Neuronal stem cell (in vitro differentiated cells): ENCODE measurements around the gene NPAS2.

Source experiments
- DNase-seq: peaks from one replicate; pipeline ENCODE4 v3.0.0-alpha.2; 2013; ENCODE audit warnings: low spot score
- H2AFZ ChIP-seq: one replicate; pipeline ENCODE4 v1.6.1; 2013; ENCODE audit warnings: mild to moderate bottlenecking, low read length, inconsistent platforms
- H2AK5ac ChIP-seq: 2 replicates; pipeline ENCODE4 v1.6.1; 2013; ENCODE audit warnings: low read depth, mild to moderate bottlenecking, inconsistent platforms, low read length, moderate library complexity, mixed read lengths
- H2BK120ac ChIP-seq: 2 replicates; pipeline ENCODE4 v1.6.1; 2013; ENCODE audit warnings: low read depth, mild to moderate bottlenecking, inconsistent platforms, low read length, moderate library complexity, mixed read lengths
- H2BK12ac ChIP-seq: one replicate; pipeline ENCODE4 v1.6.1; 2013; ENCODE audit warnings: low read length, inconsistent platforms
- H2BK15ac ChIP-seq: 2 replicates; pipeline ENCODE4 v1.6.1; 2013; ENCODE audit warnings: mild to moderate bottlenecking, low read length, inconsistent platforms, mixed read lengths
- H2BK5ac ChIP-seq: one replicate; pipeline ENCODE4 v1.6.1; 2013; ENCODE audit warnings: inconsistent platforms, mild to moderate bottlenecking, low read length, moderate library complexity
- H3K14ac ChIP-seq: one replicate; pipeline ENCODE4 v1.6.1; 2013; ENCODE audit warnings: low read length, inconsistent platforms
- H3K18ac ChIP-seq: 2 replicates; pipeline ENCODE4 v1.6.1; 2013; ENCODE audit warnings: low read length, inconsistent platforms
- H3K23ac ChIP-seq: 2 replicates; pipeline ENCODE4 v1.6.1; 2013; ENCODE audit warnings: low read depth, mild to moderate bottlenecking, mixed read lengths, low read length, inconsistent platforms; ENCODE audit not compliant: poor library complexity
- H3K27ac ChIP-seq: replicated peaks from 3 replicates; pipeline ENCODE4 v1.5.1; 2013; ENCODE audit warnings: low read length, inconsistent platforms
- H3K27me3 ChIP-seq, 3 experiments: 2 replicates each; pipeline ENCODE4 v1.6.1; 2013; ENCODE audit warnings: low read length in 3 of 3, mild to moderate bottlenecking in 2 of 3, inconsistent platforms in 1 of 3, low read depth in 1 of 3, mixed read lengths in 1 of 3, moderate library complexity in 1 of 3; ENCODE audit not compliant: control insufficient read depth in 3 of 3, insufficient read depth in 3 of 3
- H3K36me3 ChIP-seq, 2 donors: replicated peaks in 1 of 2; 2 replicates each; pipeline ENCODE4 v1.6.1; 2013; ENCODE audit warnings: low read length in 2 of 2; ENCODE audit not compliant: control insufficient read depth in 2 of 2, insufficient read depth in 2 of 2
- H3K4ac ChIP-seq: 2 replicates; pipeline ENCODE4 v1.6.1; 2013; ENCODE audit warnings: inconsistent platforms, mild to moderate bottlenecking, low read length, moderate library complexity
- H3K4me1 ChIP-seq, 2 donors: 1 replicate in 1 of 2; 2 replicates in 1 of 2; pipeline ENCODE4 v1.6.1; 2013; ENCODE audit warnings: low read length in 2 of 2, low read depth in 1 of 2; ENCODE audit not compliant: control insufficient read depth in 2 of 2, insufficient read depth in 1 of 2
- H3K4me2 ChIP-seq: one replicate; pipeline ENCODE4 v1.6.1; 2013; ENCODE audit warnings: mild to moderate bottlenecking, low read length, inconsistent platforms; ENCODE audit not compliant: insufficient read depth, poor library complexity, severe bottlenecking
- H3K4me3 ChIP-seq, 2 donors: 2 replicates each; pipeline ENCODE4 v1.5.1; 2013; ENCODE audit warnings: low read length in 2 of 2, mild to moderate bottlenecking in 2 of 2, inconsistent platforms in 1 of 2, moderate library complexity in 1 of 2
- H3K79me1 ChIP-seq: one replicate; pipeline ENCODE4 v1.6.1; 2013; ENCODE audit warnings: low read depth, mild to moderate bottlenecking, inconsistent platforms, low read length, moderate library complexity
- H3K9ac ChIP-seq: one replicate; pipeline ENCODE4 v1.6.1; 2013; ENCODE audit warnings: mild to moderate bottlenecking, low read depth, low read length, inconsistent platforms; ENCODE audit not compliant: poor library complexity
- H3K9me3 ChIP-seq, 2 donors: replicated peaks in 1 of 2; 2 replicates each; pipeline versions ENCODE3 to v1.6.1; 2013; ENCODE audit warnings: low read length in 2 of 2, mild to moderate bottlenecking in 2 of 2, inconsistent platforms in 1 of 2, low read depth in 1 of 2, mixed read lengths in 1 of 2, moderate library complexity in 1 of 2; ENCODE audit not compliant: control insufficient read depth in 2 of 2, insufficient read depth in 1 of 2
- H4K8ac ChIP-seq: one replicate; pipeline ENCODE4 v1.6.1; 2013; ENCODE audit warnings: low read depth, mild to moderate bottlenecking, inconsistent platforms, low read length, moderate library complexity
- H4K91ac ChIP-seq: one replicate; pipeline ENCODE4 v1.6.1; 2013; ENCODE audit warnings: low read length, low read depth, mild to moderate bottlenecking, inconsistent platforms; ENCODE audit not compliant: poor library complexity
- whole genome bisulfite sequencing, 2 donors: extraction: QIAGEN DNeasy Blood & Tissue Kit; methylation state at CpG; one replicate each; pipeline ENCODE4 v1.1.7; 2013; ENCODE audit warnings: missing lambda C conversion rate in 2 of 2, mixed read lengths in 1 of 2; ENCODE audit not compliant: insufficient read length in 2 of 2, insufficient replicate concordance in 1 of 2; ENCODE audit errors: extremely low coverage in 2 of 2; 5-methylcytosine and 5-hydroxymethylcytosine counted together

NPAS2 gene

DNA sequence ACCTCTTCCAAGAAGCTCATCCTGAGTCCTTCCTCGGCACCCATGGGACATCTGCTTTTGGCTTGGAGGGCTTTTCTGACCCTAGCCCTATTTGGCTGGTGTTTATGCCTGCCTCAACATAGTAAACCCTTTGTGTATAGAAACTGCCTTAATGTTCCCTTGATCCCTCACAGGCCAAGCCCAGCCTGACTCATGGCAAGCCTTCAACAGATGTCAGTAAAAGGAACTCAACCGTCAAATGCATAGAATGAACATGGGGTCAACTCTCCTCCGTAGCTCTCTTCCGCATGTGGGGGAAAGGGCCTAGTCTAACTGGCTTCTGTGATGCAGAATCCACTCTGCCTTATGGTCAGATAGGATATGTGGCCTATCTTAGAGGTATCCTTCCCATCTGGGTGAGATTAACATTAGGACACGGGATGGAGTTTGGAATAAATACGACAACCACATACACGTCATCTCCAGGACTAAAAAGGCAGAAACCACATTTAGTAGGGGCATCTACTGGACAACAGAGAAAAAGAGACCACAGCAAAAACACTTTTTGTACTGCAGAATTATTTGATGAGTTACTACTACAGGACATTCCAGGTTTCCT lies 2.5 kb upstream of the NPAS2 start:
- Histone ChIP-seq H2BK5ac (no peak overlapping the region), H3K9me3 (no peaks in the 10 kb centered on the region), H3K4me1 (peaks cover 0 to 5% of the 10 kb centered on the region in 2 donors), H3K27me3 (peaks cover 14 to 81% (median 35%) of the 10 kb centered on the region in 3 experiments), H4K91ac (no peak overlapping the region), H3K4me3 (no peak overlapping the region), H3K14ac (no peak overlapping the region), H3K23ac (no peak overlapping the region), H2AK5ac (no peak overlapping the region), H3K36me3 (no peaks in the 10 kb centered on the region), H3K18ac (no peak overlapping the region), H3K4ac (no peak overlapping the region), H2BK120ac (no peak overlapping the region), H2AFZ (no peak overlapping the region), H3K9ac (no peak overlapping the region), H2BK15ac (no peak overlapping the region), H3K4me2 (no peak overlapping the region), H2BK12ac (no peak overlapping the region), H4K8ac (no peak overlapping the region), H3K27ac (no peak overlapping the region), H3K79me1 (no peaks in the 10 kb centered on the region)
- no CpG with 5 or more reads among the region's 7 CpGs for WGBS, 2 donors
- no peak for DNase-seq

DNA sequence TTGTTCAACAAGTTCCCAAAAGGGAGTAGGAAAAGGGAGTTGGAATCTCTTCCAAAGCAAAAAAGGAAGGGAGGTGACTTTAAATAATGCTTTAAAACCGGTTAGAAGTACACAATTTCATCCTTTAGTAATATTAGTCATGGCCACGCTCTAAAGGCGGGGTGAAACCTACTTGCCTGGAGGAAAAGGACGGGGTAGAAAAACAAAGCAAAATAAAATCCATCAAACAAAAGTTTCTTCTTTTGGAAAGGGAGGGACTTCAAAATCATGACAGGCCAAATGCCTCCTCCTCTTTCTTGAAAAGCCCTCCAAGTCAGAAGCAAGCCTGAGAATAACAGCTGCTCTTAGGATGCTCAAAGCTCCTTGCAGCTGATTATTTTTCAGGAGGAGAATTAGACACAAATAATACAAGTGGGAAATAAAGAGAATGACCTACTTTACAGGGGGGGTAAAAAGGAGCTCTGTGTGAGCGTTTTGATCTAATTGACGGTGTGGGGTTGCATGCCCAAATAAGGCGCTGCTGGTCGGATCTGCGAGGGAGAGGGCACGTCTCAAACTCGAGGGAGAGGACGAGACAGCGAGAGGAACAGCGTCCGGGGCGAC lies 1.8 kb upstream of the NPAS2 start:
- Histone ChIP-seq H3K27me3 (peaks cover 14 to 88% (median 38%) of the 10 kb centered on the region in 3 experiments), H3K9ac (no peak overlapping the region), H2AK5ac (no peak overlapping the region), H2BK5ac (no peak overlapping the region), H3K4me2 (peak overlapping the region; percentile 85), H2BK12ac (no peak overlapping the region), H3K36me3 (no peaks in the 10 kb centered on the region), H3K18ac (peak overlapping the region; percentile 87), H3K9me3 (no peaks in the 10 kb centered on the region), H2AFZ (peak overlapping the region; percentile 90), H3K79me1 (no peaks in the 10 kb centered on the region), H3K4ac (no peak overlapping the region), H3K4me3 (peak overlapping the region in 1 of 2 donors; percentile 82), H4K91ac (no peak overlapping the region), H3K4me1 (peaks cover 0 to 5% of the 10 kb centered on the region in 2 donors), H3K27ac (no peak overlapping the region), H3K14ac (no peak overlapping the region), H3K23ac (no peak overlapping the region), H4K8ac (no peak overlapping the region), H2BK120ac (no peak overlapping the region), H2BK15ac (no peak overlapping the region)
- WGBS, 2 donors = no CpG with 5 or more reads among the region's 16 CpGs
- no peak for DNase-seq

DNA sequence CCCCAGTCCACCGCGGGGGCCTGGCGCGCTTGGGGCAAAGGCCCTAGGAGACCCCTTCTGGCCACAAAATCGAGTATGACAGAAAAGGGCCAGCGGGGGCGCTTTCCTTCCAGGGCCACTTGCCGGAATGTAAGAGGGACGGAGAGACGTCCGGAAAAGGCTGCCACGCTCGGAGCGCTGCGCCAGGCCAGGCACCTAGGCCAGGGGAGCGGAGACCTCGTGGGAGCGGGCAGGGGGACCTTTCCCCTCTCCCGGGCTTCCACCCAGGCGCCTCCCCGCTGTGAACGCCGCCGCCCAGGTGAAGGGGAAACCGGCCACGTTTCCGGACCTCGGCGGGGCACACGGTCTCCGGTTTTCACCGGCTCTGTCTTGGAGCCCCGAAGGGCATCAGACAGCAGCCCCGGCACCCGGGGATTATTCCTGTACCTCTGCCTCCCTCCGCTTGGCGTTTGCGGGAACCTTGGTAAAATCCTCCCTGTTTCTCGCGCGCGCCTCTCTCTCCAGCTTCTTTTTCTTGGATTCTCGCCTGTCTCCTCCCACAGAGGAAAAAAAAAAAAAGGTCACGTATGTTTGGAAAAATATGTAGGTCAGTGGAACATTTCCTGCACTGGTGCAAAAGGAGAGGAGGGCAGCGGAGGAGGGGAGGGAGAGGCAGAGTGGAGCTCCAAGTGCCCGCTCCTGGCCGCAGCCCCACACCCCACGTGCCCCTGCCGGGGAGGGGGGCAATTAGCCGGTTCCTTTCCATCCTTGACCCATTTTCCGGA lies 1.2 kb upstream of the NPAS2 start:
- peak overlapping the region; percentile 85 for H3K4me2 ChIP-seq
- no peaks in the 10 kb centered on the region for H3K79me1 ChIP-seq
- no peak overlapping the region for H3K27ac ChIP-seq
- H3K4ac ChIP-seq = no peak overlapping the region
- no peak overlapping the region for H3K14ac ChIP-seq
- no CpG with 5 or more reads among the region's 51 CpGs for WGBS, 2 donors
- H2BK15ac ChIP-seq = no peak overlapping the region
- no peak overlapping the region for H3K9ac ChIP-seq
- peaks cover 0 to 5% of the 10 kb centered on the region in 2 donors for H3K4me1 ChIP-seq
- H4K91ac ChIP-seq = no peak overlapping the region
- no peak for DNase-seq
- H3K18ac ChIP-seq = peak overlapping the region; percentile 87
- H3K4me3 ChIP-seq = peak overlapping the region in 1 of 2 donors; percentile 82
- no peak overlapping the region for H2BK5ac ChIP-seq
- peak overlapping the region; percentile 90 for H2AFZ ChIP-seq
- no peaks in the 10 kb centered on the region for H3K36me3 ChIP-seq
- peak overlapping the region; percentile 9 for H3K23ac ChIP-seq
- peaks cover 14 to 89% (median 38%) of the 10 kb centered on the region in 3 experiments for H3K27me3 ChIP-seq
- no peak overlapping the region for H2BK120ac ChIP-seq
- no peak overlapping the region for H2AK5ac ChIP-seq
- no peak overlapping the region for H4K8ac ChIP-seq
- no peak overlapping the region for H2BK12ac ChIP-seq
- no peaks in the 10 kb centered on the region for H3K9me3 ChIP-seq

DNA sequence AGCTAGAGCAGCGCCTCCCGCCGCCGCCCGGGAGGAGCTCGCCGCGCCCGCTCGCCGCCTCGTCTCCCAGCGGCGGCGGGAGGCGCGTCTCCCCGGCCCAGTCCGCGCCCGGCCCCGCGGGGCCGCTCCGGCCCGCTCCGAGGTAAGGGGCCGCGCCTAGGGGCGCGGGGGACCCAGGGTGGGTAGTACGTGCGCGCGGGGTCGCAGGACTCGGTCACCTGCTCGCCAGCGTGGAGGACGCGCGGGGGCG lies 259 bp downstream of the NPAS2 start:
- no CpG with 5 or more reads among the region's 43 CpGs for WGBS, 2 donors

More for the DNA sequence above, 259 bp downstream of the NPAS2 start:
- Histone ChIP-seq H2AK5ac (no peak overlapping the region), H3K18ac (peak overlapping the region; percentile 83), H2BK12ac (no peak overlapping the region), H2BK15ac (peak overlapping the region; percentile 32), H3K79me1 (no peaks in the 10 kb centered on the region), H4K8ac (no peak overlapping the region), H3K9ac (peak overlapping the region; percentile 84), H3K27me3 (peaks cover 14 to 91% (median 38%) of the 10 kb centered on the region in 3 experiments), H2BK5ac (peak overlapping the region; percentile 58), H3K14ac (no peak overlapping the region), H3K4me2 (peak overlapping the region; percentile 85), H4K91ac (no peak overlapping the region), H3K9me3 (no peaks in the 10 kb centered on the region), H3K27ac (no peak overlapping the region), H3K4me3 (peak overlapping the region; percentile 29 to 81), H2AFZ (peak overlapping the region; percentile 90), H3K36me3 (no peaks in the 10 kb centered on the region), H3K23ac (peak overlapping the region; percentile 77), H3K4ac (no peak overlapping the region), H2BK120ac (no peak overlapping the region), H3K4me1 (peaks cover 0 to 5% of the 10 kb centered on the region in 2 donors)
- DNase-seq = no peak
